Measurements from ENCODE around the gene NADSYN1. TPM values are rescaled to one million over a fixed set of nuclear protein-coding genes. Genes with fewer than 3 reads are reported as not detected.
"Not testable (repeated sequence)": the region's sequence is repeated elsewhere in the genome, so short reads cannot be mapped to it uniquely, and the experiment has no call there.

Gene NADSYN1
- total RNA-seq, 1 donor from 2014 or later, result 91.3 TPM

DNA sequence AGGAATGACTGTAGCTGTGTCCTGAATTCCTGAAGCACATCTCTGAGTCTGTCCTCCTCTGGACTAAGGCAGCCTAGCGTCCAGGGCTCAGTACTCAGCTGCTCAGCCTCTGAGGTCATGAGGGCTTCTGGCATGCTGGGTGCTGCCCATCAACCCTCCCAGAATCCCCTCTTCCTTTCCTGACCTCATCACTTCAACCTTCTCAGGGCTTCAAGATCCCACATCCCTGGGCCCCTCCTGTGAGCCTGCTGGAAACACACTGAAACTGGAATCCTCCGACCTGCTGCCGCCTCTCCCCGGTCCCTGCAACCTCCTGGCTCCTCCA lies 85.6 kb downstream of the NADSYN1 start:
- no peaks in the 10 kb centered on the region for H3K27me3 ChIP-seq
- no peak overlapping the region for H3K4me3 ChIP-seq
- TF ChIP-seq, protein P1, sequence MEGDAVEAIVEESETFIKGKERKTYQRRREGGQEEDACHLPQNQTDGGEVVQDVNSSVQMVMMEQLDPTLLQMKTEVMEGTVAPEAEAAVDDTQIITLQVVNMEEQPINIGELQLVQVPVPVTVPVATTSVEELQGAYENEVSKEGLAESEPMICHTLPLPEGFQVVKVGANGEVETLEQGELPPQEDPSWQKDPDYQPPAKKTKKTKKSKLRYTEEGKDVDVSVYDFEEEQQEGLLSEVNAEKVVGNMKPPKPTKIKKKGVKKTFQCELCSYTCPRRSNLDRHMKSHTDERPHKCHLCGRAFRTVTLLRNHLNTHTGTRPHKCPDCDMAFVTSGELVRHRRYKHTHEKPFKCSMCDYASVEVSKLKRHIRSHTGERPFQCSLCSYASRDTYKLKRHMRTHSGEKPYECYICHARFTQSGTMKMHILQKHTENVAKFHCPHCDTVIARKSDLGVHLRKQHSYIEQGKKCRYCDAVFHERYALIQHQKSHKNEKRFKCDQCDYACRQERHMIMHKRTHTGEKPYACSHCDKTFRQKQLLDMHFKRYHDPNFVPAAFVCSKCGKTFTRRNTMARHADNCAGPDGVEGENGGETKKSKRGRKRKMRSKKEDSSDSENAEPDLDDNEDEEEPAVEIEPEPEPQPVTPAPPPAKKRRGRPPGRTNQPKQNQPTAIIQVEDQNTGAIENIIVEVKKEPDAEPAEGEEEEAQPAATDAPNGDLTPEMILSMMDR (IDR thresholded peaks at IDR 0.05), result no peak
- H3K9me3 ChIP-seq, result no peaks in the 10 kb centered on the region
- DNase-seq (no peak), ATAC-seq (no peak)
- H3K36me3 ChIP-seq, result no peaks in the 10 kb centered on the region
- H3K27ac ChIP-seq, result no peak overlapping the region
- no peaks in the 10 kb centered on the region for H3K4me1 ChIP-seq
- intact Hi-C loops (cut with DNase I), result no loop called here

DNA sequence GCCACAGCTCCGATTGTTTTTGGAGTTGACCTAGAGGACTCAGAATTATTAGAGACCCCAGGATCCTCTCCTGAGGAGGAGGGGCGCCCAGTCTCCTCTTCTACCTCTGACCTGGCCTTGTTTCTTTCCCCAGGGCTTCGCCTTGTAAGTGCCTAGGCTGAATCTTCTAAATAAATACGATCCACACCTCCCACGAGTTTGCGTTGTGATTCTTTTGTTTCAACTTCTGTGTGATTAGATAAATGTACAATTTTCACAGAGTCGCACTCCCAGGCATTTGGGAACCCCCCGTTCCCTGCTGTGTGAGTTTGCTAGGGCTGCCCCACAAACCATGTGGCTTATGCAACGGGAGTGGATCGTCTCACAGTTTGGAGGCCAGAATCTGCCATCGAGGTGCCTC lies 86.0 kb downstream of the NADSYN1 start:
- no peaks in the 10 kb centered on the region for H3K36me3 ChIP-seq
- H3K4me3 ChIP-seq, result no peak overlapping the region
- TF ChIP-seq, protein P1 (IDR thresholded peaks at IDR 0.05), result no peak
- H3K27ac ChIP-seq, result no peak overlapping the region
- ATAC-seq (no peak), DNase-seq (peak; percentile 26)
- H3K4me1 ChIP-seq, result no peaks in the 10 kb centered on the region
- H3K27me3 ChIP-seq, result no peaks in the 10 kb centered on the region
- H3K9me3 ChIP-seq, result no peaks in the 10 kb centered on the region
- intact Hi-C loops (cut with DNase I), result no loop called here

DNA sequence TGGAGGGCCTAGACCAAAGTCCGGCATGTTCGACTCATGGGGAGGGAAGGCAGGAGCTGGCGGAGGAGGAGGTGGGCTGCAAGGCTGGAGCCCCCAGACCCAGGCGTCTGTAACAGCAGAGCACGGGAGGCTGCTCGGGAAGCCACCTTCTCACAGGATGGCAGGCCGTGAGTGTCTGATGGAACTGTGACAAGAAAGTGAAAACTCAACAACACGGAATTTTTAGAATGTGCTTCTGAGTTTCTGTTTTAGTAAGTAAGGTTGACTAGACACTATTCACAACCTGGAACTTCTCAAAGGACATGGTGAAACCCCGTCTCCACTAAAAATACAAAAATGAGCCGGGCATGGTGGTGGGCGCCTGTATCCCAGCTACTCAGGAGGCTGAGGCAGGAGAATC lies 87.0 kb downstream of the NADSYN1 start:
- H3K4me1 ChIP-seq; H3K27me3 ChIP-seq; H3K36me3 ChIP-seq; H3K27ac ChIP-seq; ATAC-seq; H3K4me3 ChIP-seq; H3K9me3 ChIP-seq; intact Hi-C loops (cut with DNase I): not testable (repeated sequence)
- peak; percentile 34 for DNase-seq

DNA sequence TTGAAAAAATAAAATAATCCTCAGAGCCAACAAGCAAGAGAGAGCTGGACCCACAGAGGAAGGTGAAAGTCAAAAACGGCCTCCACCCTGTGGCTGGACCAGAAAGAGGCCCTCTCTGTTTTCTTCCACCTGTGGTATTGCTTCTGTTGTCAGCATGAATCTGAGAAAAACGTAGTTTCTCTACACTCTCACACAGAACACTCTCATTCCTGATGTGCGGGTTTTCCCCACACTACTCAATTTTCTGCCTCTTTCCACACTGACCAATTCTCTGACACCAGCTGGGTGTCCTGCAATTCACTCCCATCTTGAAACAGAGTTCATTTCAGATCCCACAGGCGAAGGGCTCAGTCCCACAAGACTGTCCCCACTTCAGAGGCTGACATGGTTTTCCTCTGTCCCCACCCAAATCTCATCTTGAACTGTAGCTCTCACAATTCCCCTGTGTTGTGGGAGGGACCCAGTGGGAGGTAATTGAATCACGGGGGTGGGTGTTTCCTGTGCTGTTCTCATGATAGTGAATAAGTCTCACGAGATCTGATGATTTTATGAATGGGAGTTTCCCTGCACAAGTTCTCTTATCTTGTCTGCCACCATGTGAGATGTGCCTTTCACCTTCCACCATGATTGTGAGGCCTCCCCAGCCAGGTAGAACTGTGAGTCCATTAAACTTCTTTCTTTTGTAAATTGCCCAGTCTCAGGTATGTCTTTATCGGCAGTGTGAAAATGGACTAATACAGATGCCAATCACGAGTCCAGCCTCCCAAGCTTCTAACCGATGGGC lies 87.7 kb downstream of the NADSYN1 start:
- H3K27ac ChIP-seq; H3K36me3 ChIP-seq; H3K4me3 ChIP-seq; H3K4me1 ChIP-seq; H3K9me3 ChIP-seq; H3K27me3 ChIP-seq; intact Hi-C loops (cut with DNase I); DNase-seq; ATAC-seq: not testable (repeated sequence)

DNA sequence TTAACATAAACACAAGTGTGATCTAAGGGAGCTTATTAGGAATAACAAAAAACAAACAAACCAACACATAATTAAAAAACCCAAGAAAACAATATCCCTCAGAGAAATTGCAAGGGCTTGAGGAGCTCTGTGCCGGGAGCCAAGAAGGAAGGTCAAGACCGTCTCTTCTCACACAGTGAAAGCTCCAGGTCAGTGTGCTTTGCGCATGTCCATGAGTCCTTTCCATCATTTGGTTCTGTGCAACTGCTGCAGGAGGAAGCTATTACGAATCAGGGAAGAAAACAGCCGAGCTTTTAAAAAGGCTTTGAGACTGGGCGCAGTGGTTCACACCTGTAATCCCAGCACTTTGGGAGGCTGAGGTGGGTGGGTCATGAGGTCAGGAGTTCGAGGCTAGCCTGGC lies 89.4 kb downstream of the NADSYN1 start:
- Histone ChIP-seq H3K36me3 (no peaks in the 10 kb centered on the region), H3K27ac (no peak overlapping the region), H3K4me1 (no peaks in the 10 kb centered on the region), H3K27me3 (no peaks in the 10 kb centered on the region), H3K4me3 (no peak overlapping the region), H3K9me3 (no peaks in the 10 kb centered on the region)
- ATAC-seq, result no peak
- no peak for DNase-seq
- TF ChIP-seq, protein P1 (IDR thresholded peaks at IDR 0.05), result no peak
- intact Hi-C loops (cut with DNase I), result no loop called here

DNA sequence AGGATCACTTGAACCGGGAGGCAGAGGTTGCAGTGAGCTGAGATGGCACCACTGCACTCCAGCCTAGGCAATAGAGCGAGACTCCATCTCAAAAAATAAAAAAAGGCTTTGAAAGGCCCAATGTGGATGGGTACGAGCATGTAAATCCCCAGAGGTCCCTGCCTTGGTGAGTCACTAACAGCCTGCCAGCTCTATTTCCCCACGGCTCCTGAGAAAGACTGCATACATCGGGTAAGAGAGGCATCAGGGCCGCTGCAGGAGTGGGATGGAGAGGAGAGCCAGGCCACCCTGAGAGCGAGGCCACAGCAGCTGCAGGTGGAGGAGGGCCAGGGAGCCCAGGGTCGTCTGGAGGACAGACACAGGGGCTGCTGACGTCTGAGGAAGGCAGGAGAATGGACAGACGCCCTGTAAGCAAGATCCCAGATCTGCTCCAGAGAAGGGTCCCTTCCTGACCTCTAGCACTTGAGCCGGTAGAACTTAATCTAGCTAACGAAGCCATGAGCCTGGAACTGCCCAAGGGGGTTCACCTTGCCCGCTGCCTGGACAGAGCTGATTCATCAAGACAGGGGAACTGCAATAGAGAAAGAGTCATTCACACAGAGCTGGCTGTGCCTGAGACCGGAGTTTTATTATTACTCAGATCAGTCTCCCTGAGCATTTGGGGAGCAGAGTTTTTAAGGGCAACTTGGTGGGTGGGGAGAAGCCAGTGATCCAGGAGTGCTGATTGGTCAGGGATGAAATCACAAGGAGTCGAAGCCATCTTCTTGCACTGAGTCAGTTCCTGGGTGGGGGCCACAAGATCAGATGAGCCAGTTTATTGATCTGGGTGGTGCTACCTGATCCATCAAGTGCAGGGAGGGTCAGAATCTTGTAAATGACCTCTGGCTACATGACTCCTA lies 90.1 kb downstream of the NADSYN1 start:
- Histone ChIP-seq H3K4me1 (no peaks in the 10 kb centered on the region), H3K36me3 (no peaks in the 10 kb centered on the region), H3K4me3 (no peak overlapping the region), H3K27ac (no peak overlapping the region), H3K9me3 (no peaks in the 10 kb centered on the region), H3K27me3 (no peaks in the 10 kb centered on the region)
- intact Hi-C loops (cut with DNase I), result no loop called here
- DNase-seq (no peak), ATAC-seq (no peak)
- TF ChIP-seq, protein P1 (IDR thresholded peaks at IDR 0.05), result no peak

Data from upper lobe of right lung (tissue), 1 donor.